ENCODE results near the gene LRRC18. TPM values are rescaled to one million over a fixed set of nuclear protein-coding genes. Genes with fewer than 3 reads are reported as not detected.

LRRC18 gene
- total RNA-seq, 1 experiment from 2014 or later = not detected

GRCh38 chr10:48910548-48910947, 29.1 kb downstream of the LRRC18 start:
- TF ChIP-seq YY1 (IDR thresholded peaks at IDR 0.05; ENCODE audit: extremely low read depth, insufficient replicate concordance, low read depth, low read length) = no peak
- TF ChIP-seq JUND (IDR thresholded peaks at IDR 0.05) = no peak
- no peak for TF ChIP-seq TCF7L2 (IDR thresholded peaks at IDR 0.05; ENCODE audit: borderline replicate concordance, extremely low read depth, insufficient read depth, insufficient read length)
- TF ChIP-seq SRF (IDR thresholded peaks at IDR 0.05; ENCODE audit: low read depth) = no peak
- no peak for TF ChIP-seq ZBTB33 (IDR thresholded peaks at IDR 0.05; ENCODE audit: extremely low read depth, insufficient replicate concordance, low read length)
- TF ChIP-seq EZH2phosphoT487 (IDR thresholded peaks at IDR 0.05; ENCODE audit: borderline replicate concordance) = no peak
- no peak for TF ChIP-seq EGR1 (IDR thresholded peaks at IDR 0.05; ENCODE audit: low read depth)
- no peak for TF ChIP-seq FOSL1 (IDR thresholded peaks at IDR 0.05; ENCODE audit: low read depth)
- TF ChIP-seq SIN3A (IDR thresholded peaks at IDR 0.05; ENCODE audit: low read depth) = no peak
- no peak for TF ChIP-seq MAX (IDR thresholded peaks at IDR 0.05)
- TF ChIP-seq ZFX (IDR thresholded peaks at IDR 0.05) = no peak
- TF ChIP-seq POLR2A (IDR thresholded peaks at IDR 0.05; ENCODE audit: borderline replicate concordance, extremely low read depth, insufficient read depth, insufficient read length) = no peak
- TF ChIP-seq ATF3 (IDR thresholded peaks at IDR 0.05) = no peak
- TF ChIP-seq POLR2AphosphoS5 (IDR thresholded peaks at IDR 0.05; ENCODE audit: low read depth, low read length) = no peak
- no peak for TF ChIP-seq SP1 (IDR thresholded peaks at IDR 0.05; ENCODE audit: low read depth)
- TF ChIP-seq EZH2 (IDR thresholded peaks at IDR 0.05) = no peak
- no peak for TF ChIP-seq ELF1 (IDR thresholded peaks at IDR 0.05; ENCODE audit: borderline replicate concordance, low read depth)
- TF ChIP-seq CTCF (IDR thresholded peaks at IDR 0.05 in 2 of 3, conservative IDR thresholded peaks at IDR 0.05 in 1 of 3; ENCODE audit: borderline replicate concordance in 1 of 3, insufficient read depth in 1 of 3, low read depth in 2 of 3, low read length in 2 of 3) = no peak
- Histone ChIP-seq H2AFZ (ENCODE audit: low read depth, low read length, poor library complexity, severe bottlenecking) (no peak overlapping the region), H3K36me3 (ENCODE audit: control insufficient read depth in 1 of 2, insufficient read depth in 2 of 2, low read length in 2 of 2) (no peaks in the 10 kb centered on the region), H3K4me3 (replicated peaks in 1 of 2; ENCODE audit: low read depth in 1 of 2, low read length in 2 of 2) (no peak overlapping the region), H3K9ac (ENCODE audit: low read length) (no peak overlapping the region), H3K4me1 (ENCODE audit: control insufficient read depth in 1 of 2, insufficient read depth in 2 of 2, low read length in 2 of 2) (no peaks in the 10 kb centered on the region), H3K27ac (ENCODE audit: low read depth, low read length) (no peak overlapping the region), H3K4me2 (ENCODE audit: low read length) (no peak overlapping the region), H3K9me2 (ENCODE audit: insufficient read depth) (no peaks in the 10 kb centered on the region), H3K9me3 (ENCODE audit: control insufficient read depth in 1 of 2, insufficient read depth in 1 of 2, low read depth in 1 of 2, low read length in 2 of 2) (no peaks in the 10 kb centered on the region), H3K79me2 (ENCODE audit: insufficient read depth, low read length) (no peaks in the 10 kb centered on the region), H3K27me3 (ENCODE audit: insufficient read depth, low read length) (peaks cover 37% of the 10 kb centered on the region), H4K20me1 (ENCODE audit: insufficient read depth) (no peaks in the 10 kb centered on the region)
- ChIA-PET POLR2A (no interaction called here), CTCF (interaction anchor here (1.5 kb wide), 1 partner anchor 254 kb away, joined by 3 read pairs; no protein-coding TSS in a partner anchor), RAD21 (ENCODE audit: low non-redundant PET in 1 of 2, low total read pairs in 2 of 2, uncharacterized antibody in 2 of 2, unreplicated experiment in 2 of 2) (no interaction called here)
- intact Hi-C loops (cut with micrococcal nuclease) = no loop called here
- DNase-seq (ENCODE audit: low read depth, low spot score) = no peak
- ATAC-seq = no peak
- BruUV-seq (replicated peaks) = no TSS peak

Measured in HCT116 (cell line).